HepG2 (cell line): ENCODE data around the gene CSTB. TPM values are rescaled to one million over a fixed set of nuclear protein-coding genes. Genes with fewer than 3 reads are reported as not detected.
A peak's percentile ranks its signal among the peaks of the same experiment; 100 is the strongest.

Experiments
- ATAC-seq: fragments of 200-7000 bp; cut with Tn5 transposase; 3 replicates; pipeline ENCODE4 v1.9.1; 2020; ENCODE audit warnings: mild to moderate bottlenecking, moderate library complexity
- BruUV-seq: library from RNA; stranded (reverse); fragments of 400-500 nt; replicated peaks from 2 replicates; lab custom pipeline; 2021; lab: Mats Ljungman, UMichigan
- CTCF ChIA-PET: fragments of 300-600 bp; formaldehyde crosslinking; extraction: SDS; loops from one replicate; lab custom pipeline; 2021; ENCODE audit warnings: low total read pairs, inconsistent platforms, low intra/inter-chr PET ratio; lab: Yijun Ruan, JAX
- POLR2A ChIA-PET: fragments of 350-600 bp; sonication (Branson Sonifier 250); formaldehyde crosslinking; loops from one replicate; lab custom pipeline; 2020; ENCODE audit warnings: antibody characterized with exemption, inconsistent platforms; lab: Yijun Ruan, JAX
- DNase-seq: peaks from one replicate; pipeline ENCODE4 v3.0.0-alpha.2; 2015; ENCODE audit warnings: low spot score
- FAIRE-seq: peaks from 3 replicates; lab custom pipeline; 2011; peaks lifted over from hg19 to GRCh38; lab: Jason Lieb, UNC
- H2AFZ ChIP-seq: one replicate; pipeline ENCODE4 v1.6.1; 2011; ENCODE audit warnings: low read length, inconsistent platforms
- H3K27ac ChIP-seq: fragments of 300-600 bp; 3 replicates; pipeline ENCODE4 v1.8.0; 2011; ENCODE audit warnings: mixed run types, mild to moderate bottlenecking, mixed read lengths, low read length, inconsistent platforms; ENCODE audit not compliant: insufficient read depth; ENCODE audit errors: extremely low read length
- H3K27me3 ChIP-seq, 2 experiments: fragments of 200-600 bp in 1 of 2; 2 replicates in 1 of 2; 3 replicates in 1 of 2; pipeline versions ENCODE4 v1.6.0 to v1.8.0; 2011; ENCODE audit warnings: low read length in 2 of 2, mild to moderate bottlenecking in 2 of 2, moderate library complexity in 2 of 2, inconsistent platforms in 1 of 2; ENCODE audit not compliant: insufficient read depth in 2 of 2, control insufficient read depth in 1 of 2
- H3K36me3 ChIP-seq, 2 experiments: fragments of 200-600 bp in 1 of 2; replicated peaks in 1 of 2; 2 replicates in 1 of 2; 3 replicates in 1 of 2; pipeline versions ENCODE4 v1.5.1 to v1.8.0; 2011; ENCODE audit warnings: low read length in 2 of 2, inconsistent platforms in 1 of 2; ENCODE audit not compliant: insufficient read depth in 2 of 2, control insufficient read depth in 1 of 2
- H3K4me1 ChIP-seq: 2 replicates; pipeline ENCODE4 v1.5.1; 2012; ENCODE audit warnings: low read length, inconsistent platforms; ENCODE audit not compliant: insufficient read depth
- H3K4me2 ChIP-seq: 2 replicates; pipeline ENCODE4 v1.6.0; 2011; ENCODE audit warnings: low read depth, low read length, inconsistent platforms
- H3K4me3 ChIP-seq, 3 experiments: fragments of 200-600 bp in 1 of 3; sonication (generic), shearing (Covaris generic) in 1 of 3; replicated peaks in 1 of 3; 2 replicates each; pipeline ENCODE4 v1.5.1; 2011 to 2016; ENCODE audit warnings: low read length in 3 of 3, inconsistent platforms in 2 of 3, low read depth in 2 of 3, mild to moderate bottlenecking in 2 of 3, control low read depth in 1 of 3, mixed read lengths in 1 of 3; ENCODE audit not compliant: insufficient read depth in 1 of 3
- H3K79me2 ChIP-seq: one replicate; pipeline ENCODE4 v1.6.1; 2011; ENCODE audit warnings: low read length, inconsistent platforms; ENCODE audit not compliant: insufficient read depth
- H3K9ac ChIP-seq: 2 replicates; pipeline ENCODE4 v1.6.0; 2011; ENCODE audit warnings: mild to moderate bottlenecking, low read depth, low read length, inconsistent platforms; ENCODE audit not compliant: insufficient read depth
- H3K9me3 ChIP-seq: 2 replicates; pipeline ENCODE4 v1.5.1; 2012; ENCODE audit warnings: mild to moderate bottlenecking, low read length
- H4K20me1 ChIP-seq: 2 replicates; pipeline ENCODE4 v1.6.0; 2011; ENCODE audit warnings: inconsistent platforms, mild to moderate bottlenecking, low read length, moderate library complexity; ENCODE audit not compliant: insufficient read depth
- AGO2 ChIP-seq: fragments of 200-400 bp; formaldehyde crosslinking; optimal IDR thresholded peaks from 2 replicates; pipeline ENCODE3; 2017; ENCODE audit warnings: mild to moderate bottlenecking, low read depth, low read length, moderate library complexity
- MAFK ChIP-seq, 2 experiments: IDR thresholded peaks in 1 of 2; conservative IDR thresholded peaks in 1 of 2; 2 replicates each; pipeline ENCODE4 v1.6.1; 2011; ENCODE audit warnings: improper control_type of control experiment in 2 of 2, low read length in 2 of 2
- NBN ChIP-seq: fragments of 450-650 bp; conservative IDR thresholded peaks from 2 replicates; pipeline ENCODE4 v1.6.1; 2017
- NFE2 ChIP-seq: sonication (generic); formaldehyde crosslinking; IDR thresholded peaks from 2 replicates; pipeline ENCODE4 v1.4.0; 2020; ENCODE audit warnings: missing genetic modification reagents
- PPARG ChIP-seq: conservative IDR thresholded peaks from 2 replicates; pipeline ENCODE4 v1.6.1; 2016; ENCODE audit warnings: missing biosample characterization, missing genetic modification reagents
- ZFP41 ChIP-seq: sonication (generic); formaldehyde crosslinking; IDR thresholded peaks from 2 replicates; pipeline ENCODE4 v1.4.0; 2020; ENCODE audit warnings: mild to moderate bottlenecking, missing genetic modification reagents, borderline replicate concordance
- WGBS: methylation state at CpG from one replicate; pipeline ENCODE4 v1.1.6; 2017; ENCODE audit warnings: low lambda C conversion rate; 5-methylcytosine and 5-hydroxymethylcytosine counted together
- in situ Hi-C: cut with HindIII; loops from 2 replicates; pipeline ENCODE4 v1.10.0; 2017; ENCODE audit warnings: low pct_unique_long_range_greater_than_20kb; ENCODE audit not compliant: extremely low pct_ligation_motif_present
- intact Hi-C: fragments of 100-400 bp; cut with micrococcal nuclease; formaldehyde crosslinking; loops from one replicate; pipeline ENCODE4 v1.10.0; 2022; ENCODE audit not compliant: unreplicated experiment
- polyA plus RNA-seq, 8 experiments: library from polyadenylated mRNA; depleted of rRNA in 3 of 8; stranded (reverse) in 7 of 8; unstranded in 1 of 8; fragments of >200 nt; fragmentation: Illumina TruSeq in 4 of 8; extraction: Trizol in 4 of 8; gene quantifications; 2 replicates each; pipeline versions ENCODE4 v1.2.1 to v1.2.3, GENCODE V29; 2011 to 2016; ENCODE audit warnings: low read depth in 4 of 8, missing spikeins in 1 of 8, mixed read lengths in 1 of 8; ENCODE audit not compliant: insufficient read depth in 1 of 8
- total RNA-seq, 5 experiments: library from RNA; depleted of rRNA; stranded (reverse); fragments of >200 nt; fragmentation: Illumina TruSeq; extraction: Trizol; gene quantifications; 2 replicates each; pipeline ENCODE4 v1.2.3, GENCODE V29; 2016; ENCODE audit warnings: low read depth in 1 of 5
- TF ChIP-seq, protein P1 (sequence below): fragments of 450-650 bp; IDR thresholded peaks from 2 replicates; pipeline ENCODE4 v1.6.1; 2016

CSTB gene
- total and polyA plus RNA-seq, 2 of the 13 experiments (the other 11 are each of a cell fraction or from before 2014, with no cell fraction given) = 11.7 to 94.1 TPM

DNA sequence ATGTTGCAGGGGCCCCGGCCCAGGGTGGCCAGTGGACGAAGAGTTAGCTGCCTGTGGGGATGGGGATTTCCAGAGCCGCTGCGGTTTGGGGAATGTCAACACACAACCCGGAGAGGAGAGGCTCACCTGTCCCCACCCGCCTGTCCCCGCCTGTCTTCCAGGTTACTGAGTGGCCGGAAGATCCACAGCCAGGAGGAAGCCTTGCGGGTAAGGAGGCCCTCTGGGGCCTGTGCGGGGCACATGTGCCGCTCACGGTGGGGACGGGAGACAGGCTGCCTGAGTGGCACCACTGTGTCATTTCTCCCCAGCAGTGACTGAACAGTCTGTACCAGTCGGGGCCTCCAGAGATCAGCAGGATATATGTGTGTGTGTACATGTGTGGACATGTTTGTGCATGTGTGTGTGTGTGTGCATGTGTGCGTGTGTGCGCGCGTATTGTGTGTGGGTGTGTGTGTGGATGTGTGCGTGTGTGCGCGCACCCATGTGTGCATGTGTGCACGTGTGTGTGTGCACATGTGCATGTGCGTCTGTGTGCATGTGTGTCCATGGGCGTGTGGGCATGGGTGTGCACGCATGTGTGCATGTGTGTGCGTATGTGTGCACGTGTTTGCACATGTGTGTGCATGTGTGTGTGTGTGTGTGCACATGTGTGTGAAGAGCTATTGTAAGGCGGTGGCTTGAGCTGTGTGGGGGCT, 25.6 kb downstream of the CSTB start (continued):
- TF ChIP-seq PPARG = no peak
- no peak for TF ChIP-seq NFE2 (CRISPR knock-in tag)
- TF ChIP-seq, protein P1, sequence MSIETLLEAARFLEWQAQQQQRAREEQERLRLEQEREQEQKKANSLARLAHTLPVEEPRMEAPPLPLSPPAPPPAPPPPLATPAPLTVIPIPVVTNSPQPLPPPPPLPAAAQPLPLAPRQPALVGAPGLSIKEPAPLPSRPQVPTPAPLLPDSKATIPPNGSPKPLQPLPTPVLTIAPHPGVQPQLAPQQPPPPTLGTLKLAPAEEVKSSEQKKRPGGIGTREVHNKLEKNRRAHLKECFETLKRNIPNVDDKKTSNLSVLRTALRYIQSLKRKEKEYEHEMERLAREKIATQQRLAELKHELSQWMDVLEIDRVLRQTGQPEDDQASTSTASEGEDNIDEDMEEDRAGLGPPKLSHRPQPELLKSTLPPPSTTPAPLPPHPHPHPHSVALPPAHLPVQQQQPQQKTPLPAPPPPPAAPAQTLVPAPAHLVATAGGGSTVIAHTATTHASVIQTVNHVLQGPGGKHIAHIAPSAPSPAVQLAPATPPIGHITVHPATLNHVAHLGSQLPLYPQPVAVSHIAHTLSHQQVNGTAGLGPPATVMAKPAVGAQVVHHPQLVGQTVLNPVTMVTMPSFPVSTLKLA = peak; percentile 99
- no peak for TF ChIP-seq ZFP41 (CRISPR knock-in tag)
- no peak for TF ChIP-seq NBN

DNA sequence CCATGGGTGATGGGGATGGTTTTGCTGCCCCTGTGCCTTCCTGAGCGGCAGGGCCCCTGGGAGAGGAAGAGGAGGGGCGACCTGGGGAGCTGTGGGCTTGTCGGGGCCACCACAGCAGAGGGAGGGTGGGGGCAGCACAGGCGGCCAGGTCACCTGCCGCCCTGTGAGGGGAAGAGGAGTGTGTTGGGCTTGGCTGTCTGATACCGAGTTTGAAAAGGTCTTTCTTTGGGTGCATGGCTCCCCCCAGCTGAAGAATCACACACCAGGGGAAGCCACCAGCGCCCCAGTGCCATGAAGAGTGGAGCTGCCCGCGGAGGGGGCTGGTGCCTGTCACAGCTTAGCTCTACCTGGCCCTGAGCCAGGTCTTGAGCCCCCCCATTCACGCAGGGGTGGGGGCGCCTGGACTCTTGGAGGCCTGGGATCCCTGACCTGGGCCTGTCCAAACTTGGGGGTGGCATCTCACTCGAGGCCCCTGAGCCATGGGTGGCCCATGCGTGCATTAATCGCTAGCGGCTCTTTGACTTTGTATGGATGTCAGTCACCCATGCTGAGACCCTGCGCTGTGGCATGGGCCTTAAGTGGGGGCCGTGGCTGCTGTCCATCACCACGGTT, 26.4 kb downstream of the CSTB start:
- ChIA-PET POLR2A (no interaction called here), CTCF (no interaction called here)
- Histone ChIP-seq H3K4me2 (no peak overlapping the region), H4K20me1 (no peaks in the 10 kb centered on the region), H3K9ac (no peak overlapping the region), H3K27ac (no peak overlapping the region), H3K9me3 (no peaks in the 10 kb centered on the region), H3K27me3 (no peaks in the 10 kb centered on the region), H2AFZ (no peak overlapping the region), H3K79me2 (no peaks in the 10 kb centered on the region), H3K4me1 (no peaks in the 10 kb centered on the region), H3K36me3 (peaks cover 44 to 81% of the 10 kb centered on the region in 2 experiments), H3K4me3 (no peak overlapping the region)
- in situ Hi-C loops (no loop called here), intact Hi-C loops (no loop called here)
- DNase-seq (no peak), FAIRE-seq (no peak), ATAC-seq (no peak)
- 97% methylated on average over 10 of the region's 18 CpGs for WGBS
- no TSS peak for BruUV-seq
- no peak for TF ChIP-seq MAFK (conservative IDR thresholded peaks at IDR 0.05 in 1 of 2, IDR thresholded peaks at IDR 0.05 in 1 of 2; ENCODE audit: low read length in 2 of 2)
- TF ChIP-seq AGO2 = peak; percentile 56
